ENCODE measurements around the gene BICD1.

DNA sequence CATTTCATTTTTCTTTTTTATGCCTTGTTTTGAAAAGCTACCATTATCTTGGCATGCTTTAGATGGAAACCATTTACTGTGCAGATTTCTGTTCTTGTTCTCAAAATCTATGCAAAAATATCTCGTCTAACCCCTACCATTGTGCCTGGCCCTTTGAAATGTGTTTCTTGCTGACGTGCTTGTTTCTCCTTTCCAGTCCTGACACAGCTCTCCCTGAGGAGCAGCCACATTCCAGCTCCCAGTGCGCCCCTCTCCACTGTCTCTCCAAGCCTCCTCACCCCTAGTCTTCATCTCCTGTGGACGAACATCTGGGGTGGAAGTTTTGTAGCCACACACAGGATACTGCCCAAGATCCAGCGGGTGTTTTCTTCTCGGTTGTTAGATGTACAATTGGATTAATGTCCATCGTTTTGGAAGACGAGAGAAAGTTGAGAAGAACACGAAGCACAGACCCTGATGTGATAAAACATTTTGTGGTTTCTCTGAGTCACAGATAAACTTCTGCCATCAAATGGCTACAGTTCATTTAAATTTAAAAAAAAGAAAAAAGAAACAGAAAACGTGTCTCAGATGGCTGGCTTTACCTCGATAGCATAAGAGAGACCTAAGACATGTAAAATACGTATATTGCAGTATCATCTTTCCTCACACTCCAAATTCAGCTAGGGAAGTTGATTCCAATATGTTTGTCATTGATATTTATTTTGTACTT, 270.9 kb downstream of the BICD1 start:
- TF ChIP-seq, protein P1, sequence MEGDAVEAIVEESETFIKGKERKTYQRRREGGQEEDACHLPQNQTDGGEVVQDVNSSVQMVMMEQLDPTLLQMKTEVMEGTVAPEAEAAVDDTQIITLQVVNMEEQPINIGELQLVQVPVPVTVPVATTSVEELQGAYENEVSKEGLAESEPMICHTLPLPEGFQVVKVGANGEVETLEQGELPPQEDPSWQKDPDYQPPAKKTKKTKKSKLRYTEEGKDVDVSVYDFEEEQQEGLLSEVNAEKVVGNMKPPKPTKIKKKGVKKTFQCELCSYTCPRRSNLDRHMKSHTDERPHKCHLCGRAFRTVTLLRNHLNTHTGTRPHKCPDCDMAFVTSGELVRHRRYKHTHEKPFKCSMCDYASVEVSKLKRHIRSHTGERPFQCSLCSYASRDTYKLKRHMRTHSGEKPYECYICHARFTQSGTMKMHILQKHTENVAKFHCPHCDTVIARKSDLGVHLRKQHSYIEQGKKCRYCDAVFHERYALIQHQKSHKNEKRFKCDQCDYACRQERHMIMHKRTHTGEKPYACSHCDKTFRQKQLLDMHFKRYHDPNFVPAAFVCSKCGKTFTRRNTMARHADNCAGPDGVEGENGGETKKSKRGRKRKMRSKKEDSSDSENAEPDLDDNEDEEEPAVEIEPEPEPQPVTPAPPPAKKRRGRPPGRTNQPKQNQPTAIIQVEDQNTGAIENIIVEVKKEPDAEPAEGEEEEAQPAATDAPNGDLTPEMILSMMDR (IDR thresholded peaks at IDR 0.05 in 8 of 11, conservative IDR thresholded peaks at IDR 0.05 in 3 of 11): no peak
- no peak for TF ChIP-seq POLR2A (IDR thresholded peaks at IDR 0.05)
- no peak for TF ChIP-seq POLR2AphosphoS5 (IDR thresholded peaks at IDR 0.05)

Data from spleen (tissue), 7 donors.